Endothelial cell of umbilical vein (primary cell): ENCODE data around the gene ZNF835. TPM values are rescaled to one million over a fixed set of nuclear protein-coding genes. Genes with fewer than 3 reads are reported as not detected.

ENCODE experiments used
- BruUV-seq: library from RNA; stranded (reverse); fragments of 400-500 nt; replicated peaks from 2 replicates; lab custom pipeline; 2021; lab: Mats Ljungman, UMichigan
- CTCF ChIA-PET: fragments of 300-600, 350-600 bp; sonication (Branson Sonifier 250); formaldehyde crosslinking; loops from one replicate; lab custom pipeline; 2021; ENCODE audit warnings: antibody characterized with exemption, inconsistent platforms; lab: Charles Lee
- POLR2A ChIA-PET: fragments of 300-600, 350-600 bp; sonication (Branson Sonifier 250); formaldehyde crosslinking; loops from one replicate; lab custom pipeline; 2021; ENCODE audit warnings: antibody characterized with exemption, inconsistent platforms; lab: Charles Lee
- DNase-seq: peaks from one replicate; pipeline ENCODE4 v3.0.0-alpha.2; 2011; ENCODE audit warnings: low read depth, low spot score
- FAIRE-seq: peaks from 2 replicates; lab custom pipeline; 2011; peaks lifted over from hg19 to GRCh38; lab: Jason Lieb, UNC
- H2AFZ ChIP-seq: 2 replicates; pipeline ENCODE4 v1.6.0; 2012; ENCODE audit warnings: low read depth, low read length, control low read depth, inconsistent platforms
- H3K27ac ChIP-seq: 2 replicates; pipeline ENCODE4 v1.5.1; 2011; ENCODE audit warnings: low read depth, mild to moderate bottlenecking, control low read depth, low read length, moderate library complexity; ENCODE audit not compliant: insufficient read depth
- H3K27me3 ChIP-seq, 2 experiments: 2 replicates each; pipeline versions ENCODE4 v1.6.0 to v1.6.1; 2011; ENCODE audit warnings: low read length in 2 of 2, mixed read lengths in 1 of 2; ENCODE audit not compliant: control insufficient read depth in 2 of 2, insufficient read depth in 2 of 2
- H3K36me3 ChIP-seq, 2 experiments: 2 replicates in 1 of 2; 3 replicates in 1 of 2; pipeline ENCODE4 v1.5.1; 2011; ENCODE audit warnings: low read length in 2 of 2, mild to moderate bottlenecking in 1 of 2, moderate library complexity in 1 of 2; ENCODE audit not compliant: control insufficient read depth in 2 of 2, insufficient read depth in 2 of 2; ENCODE audit errors: extremely low read depth in 1 of 2
- H3K4me1 ChIP-seq: 3 replicates; pipeline ENCODE4 v1.5.1; 2011; ENCODE audit warnings: mild to moderate bottlenecking, low read length; ENCODE audit not compliant: control insufficient read depth, insufficient read depth; ENCODE audit errors: extremely low read depth
- H3K4me2 ChIP-seq: 2 replicates; pipeline ENCODE4 v1.6.1; 2011; ENCODE audit warnings: low read length, control low read depth, mixed read lengths; ENCODE audit not compliant: insufficient read depth
- H3K4me3 ChIP-seq, 3 experiments: fragments of 200-600 bp in 1 of 3; sonication (generic), shearing (Covaris generic) in 1 of 3; replicated peaks in 1 of 3; 2 replicates each; pipeline ENCODE4 v1.5.1; 2011 to 2016; ENCODE audit warnings: control low read depth in 3 of 3, low read length in 3 of 3, mild to moderate bottlenecking in 2 of 3, inconsistent platforms in 1 of 3, low read depth in 1 of 3, moderate library complexity in 1 of 3; ENCODE audit not compliant: insufficient read depth in 1 of 3
- H3K79me2 ChIP-seq: 2 replicates; pipeline ENCODE4 v1.6.0; 2012; ENCODE audit warnings: low read length, inconsistent platforms; ENCODE audit not compliant: control insufficient read depth, insufficient read depth
- H3K9ac ChIP-seq: replicated peaks from 2 replicates; pipeline ENCODE3; 2011; ENCODE audit warnings: low read length, control low read depth; ENCODE audit not compliant: insufficient read depth; ENCODE audit errors: extremely low read depth
- H3K9me1 ChIP-seq: replicated peaks from 3 replicates; pipeline ENCODE4 v1.6.0; 2011; ENCODE audit warnings: mild to moderate bottlenecking, low read length; ENCODE audit not compliant: control insufficient read depth, insufficient read depth; ENCODE audit errors: extremely low read depth
- H3K9me3 ChIP-seq: replicated peaks from 2 replicates; pipeline ENCODE4 v1.5.1; 2012; ENCODE audit warnings: low read length, inconsistent platforms; ENCODE audit not compliant: control insufficient read depth, insufficient read depth
- H4K20me1 ChIP-seq: replicated peaks from 2 replicates; pipeline ENCODE3; 2011; ENCODE audit warnings: mild to moderate bottlenecking, low read length; ENCODE audit not compliant: control insufficient read depth, insufficient read depth; ENCODE audit errors: extremely low read depth
- EZH2 ChIP-seq: IDR thresholded peaks from 2 replicates; pipeline ENCODE4 v1.6.1; 2012; ENCODE audit warnings: borderline replicate concordance, low read depth, mild to moderate bottlenecking, moderate library complexity, low read length, inconsistent platforms; ENCODE audit not compliant: severe bottlenecking
- FOS ChIP-seq: IDR thresholded peaks from 2 replicates; pipeline ENCODE4 v1.6.1; 2011; ENCODE audit warnings: mild to moderate bottlenecking, low read length, moderate library complexity, borderline replicate concordance; ENCODE audit not compliant: insufficient read depth
- JUN ChIP-seq: IDR thresholded peaks from 2 replicates; pipeline ENCODE4 v1.6.1; 2011; ENCODE audit warnings: borderline replicate concordance, low read depth; ENCODE audit not compliant: insufficient read length, insufficient read depth
- MYC ChIP-seq: IDR thresholded peaks from one replicate; pipeline ENCODE4 v1.6.1; 2011; ENCODE audit warnings: mild to moderate bottlenecking, low read depth, low read length
- POLR2A ChIP-seq: IDR thresholded peaks from 2 replicates; pipeline ENCODE4 v1.6.1; 2012; ENCODE audit warnings: low read depth, mild to moderate bottlenecking, control low read depth, low read length
- POLR2AphosphoS5 ChIP-seq: IDR thresholded peaks from 2 replicates; pipeline ENCODE4 v1.6.1; 2012; ENCODE audit warnings: low read depth, mild to moderate bottlenecking, control low read depth, low read length, moderate library complexity; ENCODE audit not compliant: insufficient read depth
- dilution Hi-C: fragments of 300-500 bp; cut with MboI; formaldehyde crosslinking; loops from one replicate; pipeline ENCODE4 v1.15.0; 2019; ENCODE audit warnings: low sequenced_read_pairs; ENCODE audit not compliant: extremely low pct_ligation_motif_present
- intact Hi-C: fragments of 100-400 bp; cut with micrococcal nuclease; formaldehyde crosslinking; loops from one replicate; pipeline ENCODE4 v1.10.0; 2022
- polyA plus RNA-seq, 4 experiments: library from polyadenylated mRNA; depleted of rRNA in 3 of 4; stranded (reverse) in 3 of 4; unstranded in 1 of 4; fragments of >200 nt; gene quantifications; 2 replicates each; pipeline versions ENCODE4 v1.2.1 to v1.2.3, GENCODE V29; 2011 to 2012; ENCODE audit warnings: missing spikeins in 1 of 4
- total RNA-seq: library from RNA; stranded (reverse); gene quantifications from 2 replicates; pipeline ENCODE4 v1.2.3, GENCODE V29; 2021
- TF ChIP-seq, protein P1 (sequence below): IDR thresholded peaks from 2 replicates; pipeline ENCODE4 v1.6.1; 2011; ENCODE audit not compliant: insufficient read depth, insufficient read length
- TF ChIP-seq, protein P2 (sequence below), 2 donors: IDR thresholded peaks; 1 replicate in 1 of 2; 2 replicates in 1 of 2; pipeline ENCODE4 v1.5.1; 2011; ENCODE audit warnings: low read length in 2 of 2, mild to moderate bottlenecking in 2 of 2, moderate library complexity in 2 of 2, control low read depth in 1 of 2, inconsistent platforms in 1 of 2, low read depth in 1 of 2; ENCODE audit not compliant: insufficient read depth in 1 of 2; ENCODE audit errors: extremely low read depth in 1 of 2

ZNF835 gene
- total and polyA plus RNA-seq, 2 donors (not counting 3 experiments of a cell fraction or from before 2014, with no cell fraction given): 0.01 TPM; not detected in 1

DNA sequence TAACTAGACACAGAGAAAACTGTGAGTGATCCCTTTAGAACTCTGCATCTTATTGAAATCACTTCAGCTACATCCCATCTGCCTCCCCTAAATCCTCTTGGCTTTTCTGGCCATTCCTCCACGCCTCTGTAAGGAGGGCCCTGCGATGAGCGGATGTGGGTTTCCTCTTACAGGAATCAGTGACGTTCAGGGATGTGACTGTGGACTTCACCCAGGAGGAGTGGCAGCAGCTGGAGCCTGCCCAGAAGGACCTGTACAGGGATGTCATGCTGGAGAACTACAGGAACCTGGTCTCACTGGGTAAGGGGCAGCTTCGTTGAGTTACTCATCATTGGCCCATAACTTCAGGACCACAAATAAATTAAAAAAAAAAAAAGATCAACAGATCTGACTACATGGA is 57.9 kb downstream of the ZNF835 start:
- intact Hi-C loops: no loop called here
- dilution Hi-C loops: no loop called here
- Histone ChIP-seq H3K9me3 (peaks cover 3% of the 10 kb centered on the region), H3K27ac (no peak overlapping the region), H3K4me3 (no peak overlapping the region), H3K4me2 (no peak overlapping the region), H2AFZ (no peak overlapping the region), H3K9me1 (no peaks in the 10 kb centered on the region), H4K20me1 (no peaks in the 10 kb centered on the region), H3K79me2 (peaks cover 5% of the 10 kb centered on the region), H3K9ac (no peak overlapping the region), H3K27me3 (no peaks in the 10 kb centered on the region), H3K4me1 (no peaks in the 10 kb centered on the region), H3K36me3 (peaks cover 0 to 4% of the 10 kb centered on the region in 2 experiments)
- FAIRE-seq: no peak
- no peak for DNase-seq
- TF ChIP-seq, protein P1, sequence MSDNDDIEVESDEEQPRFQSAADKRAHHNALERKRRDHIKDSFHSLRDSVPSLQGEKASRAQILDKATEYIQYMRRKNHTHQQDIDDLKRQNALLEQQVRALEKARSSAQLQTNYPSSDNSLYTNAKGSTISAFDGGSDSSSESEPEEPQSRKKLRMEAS: no peak
- TF ChIP-seq EZH2 (no peak), POLR2AphosphoS5 (no peak), POLR2A (no peak), JUN (no peak), MYC (no peak), FOS (no peak)
- TF ChIP-seq, protein P2, sequence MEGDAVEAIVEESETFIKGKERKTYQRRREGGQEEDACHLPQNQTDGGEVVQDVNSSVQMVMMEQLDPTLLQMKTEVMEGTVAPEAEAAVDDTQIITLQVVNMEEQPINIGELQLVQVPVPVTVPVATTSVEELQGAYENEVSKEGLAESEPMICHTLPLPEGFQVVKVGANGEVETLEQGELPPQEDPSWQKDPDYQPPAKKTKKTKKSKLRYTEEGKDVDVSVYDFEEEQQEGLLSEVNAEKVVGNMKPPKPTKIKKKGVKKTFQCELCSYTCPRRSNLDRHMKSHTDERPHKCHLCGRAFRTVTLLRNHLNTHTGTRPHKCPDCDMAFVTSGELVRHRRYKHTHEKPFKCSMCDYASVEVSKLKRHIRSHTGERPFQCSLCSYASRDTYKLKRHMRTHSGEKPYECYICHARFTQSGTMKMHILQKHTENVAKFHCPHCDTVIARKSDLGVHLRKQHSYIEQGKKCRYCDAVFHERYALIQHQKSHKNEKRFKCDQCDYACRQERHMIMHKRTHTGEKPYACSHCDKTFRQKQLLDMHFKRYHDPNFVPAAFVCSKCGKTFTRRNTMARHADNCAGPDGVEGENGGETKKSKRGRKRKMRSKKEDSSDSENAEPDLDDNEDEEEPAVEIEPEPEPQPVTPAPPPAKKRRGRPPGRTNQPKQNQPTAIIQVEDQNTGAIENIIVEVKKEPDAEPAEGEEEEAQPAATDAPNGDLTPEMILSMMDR (IDR thresholded peaks at IDR 0.05; ENCODE audit: extremely low read depth in 1 of 2, insufficient read depth in 1 of 2, low read depth in 1 of 2, low read length in 2 of 2): no peak
- CTCF ChIA-PET: no interaction called here
- POLR2A ChIA-PET: no interaction called here
- no TSS peak for BruUV-seq
